Islet of Langerhans (tissue), 1 donor: ENCODE results near the gene DOK7.
"Not testable (repeated sequence)": the region's sequence is repeated elsewhere in the genome, so short reads cannot be mapped to it uniquely, and the experiment has no call there.

Experiments
- FAIRE-seq: peaks from one replicate; lab custom pipeline; 2011; peaks lifted over from hg19 to GRCh38; lab: Jason Lieb, UNC

Gene DOK7

GRCh38 chr4:3522651-3523050 lies 59.5 kb downstream of the DOK7 start:
- no peak for FAIRE-seq

GRCh38 chr4:3523146-3523627 lies 60.1 kb downstream of the DOK7 start:
- FAIRE-seq: no peak

GRCh38 chr4:3523628-3524221 lies 60.6 kb downstream of the DOK7 start:
- no peak for FAIRE-seq

GRCh38 chr4:3524349-3524748 lies 61.2 kb downstream of the DOK7 start:
- FAIRE-seq: no peak

- no peak for FAIRE-seq
Measured at GRCh38 chr4:3524920-3525319, 61.8 kb downstream of the DOK7 start.

- no peak for FAIRE-seq
Measured at GRCh38 chr4:3525532-3526430, 62.7 kb downstream of the DOK7 start.

- no peak for FAIRE-seq
Measured at GRCh38 chr4:3526456-3526855, 63.4 kb downstream of the DOK7 start.

GRCh38 chr4:3527101-3527913 lies 64.2 kb downstream of the DOK7 start:
- FAIRE-seq: no peak

- no peak for FAIRE-seq
Measured at GRCh38 chr4:3527914-3528876, 65.1 kb downstream of the DOK7 start.

- no peak for FAIRE-seq
Measured at GRCh38 chr4:3529363-3529762, 66.3 kb downstream of the DOK7 start.

GRCh38 chr4:3530051-3530450 lies 66.9 kb downstream of the DOK7 start:
- no peak for FAIRE-seq

- FAIRE-seq: no peak
Measured at GRCh38 chr4:3530663-3531254, 67.7 kb downstream of the DOK7 start.

GRCh38 chr4:3531318-3531878 lies 68.3 kb downstream of the DOK7 start:
- FAIRE-seq: no peak

GRCh38 chr4:3531879-3532750 lies 69.0 kb downstream of the DOK7 start, which contains the start of gene LRPAP1:
LRPAP1 (minus strand) TSS chr4:3532422; CDS start chr4:3532412, 10 bp downstream.
- no peak for FAIRE-seq

GRCh38 chr4:3532751-3533422 lies 69.8 kb downstream of the DOK7 start:
- no peak for FAIRE-seq

GRCh38 chr4:3533423-3533820 lies 70.3 kb downstream of the DOK7 start:
- FAIRE-seq: no peak

GRCh38 chr4:3535812-3536211 lies 72.7 kb downstream of the DOK7 start:
- FAIRE-seq: not testable (repeated sequence)

GRCh38 chr4:3538906-3539305 lies 75.8 kb downstream of the DOK7 start:
- not testable (repeated sequence) for FAIRE-seq

GRCh38 chr4:3543415-3543814 lies 80.3 kb downstream of the DOK7 start:
- FAIRE-seq: not testable (repeated sequence)
